Measurements from ENCODE around the gene CYB561.
A peak's percentile ranks its signal among the peaks of the same experiment; 100 is the strongest.

CYB561 gene

GRCh38 chr17:63442549-63443035 is 3.5 kb downstream of the CYB561 start:
- no peak overlapping the region for H3K4me3 ChIP-seq (ENCODE audit: low read depth, low read length)
- TF ChIP-seq CTCF (IDR thresholded peaks at IDR 0.05; ENCODE audit: borderline replicate concordance, insufficient read depth, low read depth, low read length), result peak; percentile 18; the same call in 1 of the 2 replicates

- no peak for TF ChIP-seq CTCF (IDR thresholded peaks at IDR 0.05; ENCODE audit: borderline replicate concordance, insufficient read depth, low read depth, low read length)
- H3K4me3 ChIP-seq (ENCODE audit: low read depth, low read length), result no peak overlapping the region
Observed at GRCh38 chr17:63442074-63442473, 4.0 kb downstream of the CYB561 start.

- no peak overlapping the region for H3K4me3 ChIP-seq (ENCODE audit: low read depth, low read length)
- TF ChIP-seq CTCF (IDR thresholded peaks at IDR 0.05; ENCODE audit: borderline replicate concordance, insufficient read depth, low read depth, low read length), result no peak
Observed at GRCh38 chr17:63441654-63442053, 4.5 kb downstream of the CYB561 start.

- TF ChIP-seq CTCF (IDR thresholded peaks at IDR 0.05; ENCODE audit: borderline replicate concordance, insufficient read depth, low read depth, low read length), result no peak
- no peak overlapping the region for H3K4me3 ChIP-seq (ENCODE audit: low read depth, low read length)
Observed at GRCh38 chr17:63440770-63441335, 5.3 kb downstream of the CYB561 start.

- no peak for TF ChIP-seq CTCF (IDR thresholded peaks at IDR 0.05; ENCODE audit: borderline replicate concordance, insufficient read depth, low read depth, low read length)
- H3K4me3 ChIP-seq (ENCODE audit: low read depth, low read length), result no peak overlapping the region
Observed at GRCh38 chr17:63440127-63440769, 5.9 kb downstream of the CYB561 start.

- no peak for TF ChIP-seq CTCF (IDR thresholded peaks at IDR 0.05; ENCODE audit: borderline replicate concordance, insufficient read depth, low read depth, low read length)
- no peak overlapping the region for H3K4me3 ChIP-seq (ENCODE audit: low read depth, low read length)
Observed at GRCh38 chr17:63439687-63440086, 6.4 kb downstream of the CYB561 start.

Data from GM12875 (cell line).